ENCODE results near the gene ZWILCH.
"Not testable (repeated sequence)": the region's sequence is repeated elsewhere in the genome, so short reads cannot be mapped to it uniquely, and the experiment has no call there.

Gene ZWILCH

GRCh38 chr15:66581972-66582537 lies 76.9 kb downstream of the ZWILCH start:
- DNase-seq (ENCODE audit: low read depth in 2 of 2): no peak

GRCh38 chr15:66586155-66586976 lies 81.2 kb downstream of the ZWILCH start:
- no peak for DNase-seq (ENCODE audit: low read depth in 2 of 2)

DNA sequence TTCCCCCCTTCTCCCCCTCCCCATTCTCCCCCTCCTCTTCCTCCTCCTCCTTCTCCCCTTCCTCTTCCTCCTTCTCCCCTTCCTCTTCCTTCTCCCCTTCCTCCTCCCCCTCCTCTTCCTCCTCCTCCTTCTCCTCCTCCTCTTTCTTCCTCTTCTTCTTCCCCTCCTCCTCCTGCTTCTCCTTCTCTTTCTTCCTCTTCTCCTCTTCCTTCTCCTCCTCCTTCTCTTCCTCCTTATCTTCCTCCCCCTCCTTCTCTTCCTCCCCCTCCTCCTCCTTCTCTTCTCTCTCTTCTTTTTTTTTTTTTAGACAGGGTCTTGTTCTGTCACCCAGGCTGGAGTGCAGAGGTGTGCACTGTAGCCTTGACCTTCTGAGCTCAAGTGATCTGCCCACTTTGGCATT lies 81.9 kb downstream of the ZWILCH start:
- DNase-seq (ENCODE audit: low read depth in 2 of 2): no peak

- DNase-seq (ENCODE audit: low read depth in 2 of 2): no peak
Observed at GRCh38 chr15:66587749-66588148, 82.6 kb downstream of the ZWILCH start.

- no peak for DNase-seq (ENCODE audit: low read depth in 2 of 2)
Observed at GRCh38 chr15:66588537-66588936, 83.4 kb downstream of the ZWILCH start.

DNA sequence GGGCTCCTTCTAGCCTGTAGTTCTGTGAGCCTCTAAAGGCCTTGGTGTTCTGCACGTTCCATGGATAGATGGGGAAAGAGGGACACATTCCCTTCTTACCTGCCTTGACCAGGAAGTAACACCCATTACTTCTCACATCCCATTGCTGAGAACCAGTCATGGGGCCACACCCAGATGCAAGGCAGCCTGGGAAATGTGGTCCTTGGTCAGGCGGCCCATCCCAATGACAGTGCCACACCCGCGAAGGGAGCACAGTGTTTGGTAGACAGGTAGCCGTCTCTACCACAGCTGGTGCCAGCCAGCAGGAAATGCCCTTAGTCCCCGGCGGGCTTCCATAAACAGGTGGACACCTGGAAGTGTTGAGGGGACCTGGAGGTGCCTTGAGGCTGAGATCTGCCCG lies 83.8 kb downstream of the ZWILCH start:
- DNase-seq (ENCODE audit: low read depth in 2 of 2): no peak

GRCh38 chr15:66589429-66589828 lies 84.3 kb downstream of the ZWILCH start:
- DNase-seq (ENCODE audit: low read depth in 2 of 2): not testable (repeated sequence)

GRCh38 chr15:66590435-66590834 lies 85.3 kb downstream of the ZWILCH start:
- DNase-seq (ENCODE audit: low read depth in 2 of 2): no peak

DNA sequence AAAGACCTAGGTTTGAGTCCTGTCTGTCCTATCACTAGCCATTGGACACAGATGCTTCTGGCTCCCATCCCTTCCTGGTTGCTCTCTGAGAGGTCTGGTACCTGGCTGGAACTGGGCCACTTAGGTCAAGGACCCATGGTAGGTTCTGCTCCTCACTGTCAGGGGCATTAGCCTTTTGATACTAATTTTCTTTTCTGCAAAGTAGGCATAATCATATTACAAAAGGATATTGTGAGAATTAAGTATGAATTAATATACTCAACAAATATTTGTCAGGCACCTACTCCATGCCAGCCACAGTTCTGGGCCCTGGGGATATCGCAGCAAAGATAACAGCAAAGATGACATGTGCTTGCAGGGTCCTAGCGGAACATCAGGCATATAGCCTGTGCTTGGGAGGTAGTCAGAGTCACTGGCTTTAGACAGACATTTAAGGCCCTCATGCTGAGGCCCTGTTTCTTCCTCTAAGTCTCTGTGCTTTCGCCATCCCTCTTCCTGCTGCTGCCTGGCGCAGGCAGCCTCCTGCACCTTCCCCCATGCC lies 86.3 kb downstream of the ZWILCH start:
- DNase-seq (ENCODE audit: low read depth in 2 of 2): no peak

- no peak for DNase-seq (ENCODE audit: low read depth in 2 of 2)
Observed at GRCh38 chr15:66592505-66593218, 87.5 kb downstream of the ZWILCH start.

DNA sequence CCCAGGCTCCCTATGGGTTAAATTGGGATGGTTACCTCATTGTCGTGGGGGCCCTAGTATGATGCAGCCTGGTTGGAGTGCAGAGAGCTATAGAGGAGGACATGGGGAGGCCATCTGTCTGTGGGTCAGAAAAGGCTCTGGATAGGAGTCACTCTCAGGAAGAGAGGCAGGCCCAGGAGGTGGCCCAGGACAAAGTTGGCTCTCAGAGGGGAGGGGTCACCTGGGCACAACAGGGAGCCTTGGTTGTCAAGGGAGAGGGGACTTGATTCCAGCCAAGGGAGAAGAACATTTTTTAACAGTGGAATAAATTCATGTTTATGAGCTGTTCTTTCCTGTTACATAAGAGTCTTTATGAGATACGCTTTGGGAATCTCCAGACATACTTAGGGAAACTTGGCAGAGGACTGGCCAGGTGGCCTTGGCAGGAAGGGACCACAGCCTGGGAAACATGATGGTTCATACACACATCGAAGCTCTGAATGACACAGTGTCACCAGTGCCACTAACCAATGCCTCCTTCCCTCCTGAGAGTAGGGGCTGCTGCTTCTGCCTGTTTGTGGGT lies 88.2 kb downstream of the ZWILCH start:
- no peak for DNase-seq (ENCODE audit: low read depth in 2 of 2)

DNA sequence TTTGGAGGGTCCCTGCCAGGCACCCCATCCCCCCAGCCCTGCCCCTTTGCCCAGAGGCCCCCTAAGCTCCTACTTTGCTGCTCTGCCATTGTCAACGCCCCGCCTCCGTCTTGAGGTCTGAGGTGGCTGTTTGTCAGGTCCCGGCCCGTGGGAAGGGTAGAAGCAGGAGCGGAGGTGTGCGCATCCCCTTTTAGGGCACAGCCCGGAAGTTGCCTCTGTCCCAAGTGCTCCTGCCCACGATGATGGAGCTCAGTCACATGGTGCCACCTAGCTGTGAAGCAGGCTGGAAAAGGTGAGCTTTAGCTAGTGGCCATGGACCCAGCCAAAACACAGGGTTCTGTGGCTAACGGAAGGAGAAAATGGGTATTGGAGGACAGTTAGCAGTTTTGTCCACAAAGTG lies 89.2 kb downstream of the ZWILCH start:
- no peak for DNase-seq (ENCODE audit: low read depth in 2 of 2)

DNA sequence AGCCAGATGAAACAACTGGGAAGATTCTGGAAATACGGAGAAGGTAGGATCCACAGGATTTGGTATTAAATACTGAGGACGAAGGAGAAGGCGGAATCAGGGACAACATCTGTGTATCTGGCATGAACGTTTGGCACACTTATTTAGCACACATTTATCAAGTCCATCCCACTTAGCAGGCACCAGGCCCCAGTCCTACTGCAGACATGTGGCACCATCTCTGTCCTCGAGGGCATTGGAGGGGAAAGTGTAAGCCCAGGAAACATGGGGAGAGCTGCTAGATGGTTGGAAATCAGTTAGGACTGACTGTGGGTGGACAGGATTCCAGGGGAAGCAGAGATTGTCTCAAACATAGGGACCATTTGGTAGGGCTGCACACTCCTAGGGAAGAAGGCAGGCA lies 89.7 kb downstream of the ZWILCH start:
- DNase-seq (ENCODE audit: low read depth in 2 of 2): no peak

DNA sequence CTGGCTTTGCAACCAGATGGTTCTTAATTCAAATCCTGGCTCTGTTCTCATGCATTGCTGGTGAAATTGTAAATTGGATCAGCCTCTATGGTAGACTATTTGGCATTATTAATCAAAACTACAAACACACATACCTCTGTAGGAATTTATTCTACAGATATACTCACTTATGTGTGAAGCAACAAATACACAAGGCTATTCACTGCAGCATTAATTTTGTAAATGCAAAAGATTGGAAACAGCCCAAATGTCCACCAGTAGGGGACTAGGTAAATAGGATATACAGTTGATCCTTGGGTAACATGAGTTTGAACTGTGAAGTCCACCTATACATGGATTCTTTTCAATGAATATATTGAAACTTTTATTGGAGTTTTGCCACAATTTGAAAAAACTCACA lies 90.2 kb downstream of the ZWILCH start:
- DNase-seq (ENCODE audit: low read depth in 2 of 2): no peak

- DNase-seq (ENCODE audit: low read depth in 2 of 2): no peak
Observed at GRCh38 chr15:66595931-66596545, 90.9 kb downstream of the ZWILCH start.

DNA sequence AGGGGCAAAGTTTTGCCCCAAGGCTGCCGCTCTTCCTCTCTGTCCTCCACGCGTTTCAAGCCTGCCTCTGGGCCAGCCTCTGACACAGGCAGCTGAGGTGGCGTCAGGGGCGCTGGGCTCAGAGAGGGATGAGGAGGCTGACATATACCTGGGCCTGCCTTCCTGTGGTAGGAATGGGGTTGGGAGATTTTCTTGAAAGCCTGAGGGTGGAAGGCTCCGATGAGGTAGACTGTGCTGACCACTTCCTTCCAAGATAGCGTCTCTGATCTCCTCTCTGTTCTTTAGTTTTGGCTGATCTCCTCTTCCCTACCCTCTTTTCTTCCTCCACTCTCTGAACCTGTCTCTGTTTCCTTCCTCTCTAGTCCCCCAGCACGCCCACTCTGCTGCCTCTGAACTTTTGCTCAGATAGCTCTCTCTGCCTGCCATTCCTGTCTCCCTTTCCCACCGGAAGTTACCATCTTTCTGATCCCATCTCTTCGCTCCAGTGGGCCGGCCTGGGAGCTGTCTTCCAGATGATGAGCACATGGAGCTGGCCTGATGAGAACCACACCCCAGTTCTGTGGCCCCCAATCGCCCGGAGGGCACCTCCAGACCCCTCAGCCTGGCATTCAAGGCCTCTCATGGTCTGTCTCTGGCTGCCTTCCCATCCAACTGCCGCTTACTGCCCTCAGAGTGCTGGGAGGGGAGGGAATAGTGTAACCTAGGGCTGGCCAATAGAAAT lies 93.1 kb downstream of the ZWILCH start:
- no peak for DNase-seq (ENCODE audit: low read depth in 2 of 2)
